IMR-90 (cell line): ENCODE results near the gene HMGB3. TPM values are rescaled to one million over a fixed set of nuclear protein-coding genes. Genes with fewer than 3 reads are reported as not detected.

Source experiments
- ATAC-seq: fragments of 200-7000 bp; cut with Tn5 transposase; 2 replicates; pipeline ENCODE4 v1.9.1; 2020; ENCODE audit warnings: low read depth, mild to moderate bottlenecking, moderate library complexity
- BruUV-seq: library from RNA; stranded (reverse); fragments of 400-500 nt; replicated peaks from 2 replicates; lab custom pipeline; 2021; lab: Mats Ljungman, UMichigan
- CTCF ChIA-PET: fragments of 300-600 bp; formaldehyde crosslinking; extraction: SDS; loops from one replicate; lab custom pipeline; 2021; ENCODE audit warnings: antibody characterized with exemption; lab: Yijun Ruan, JAX
- POLR2A ChIA-PET: fragments of 300-600 bp; sonication (Branson Sonifier 250); formaldehyde crosslinking; loops from one replicate; lab custom pipeline; 2022; ENCODE audit warnings: antibody characterized with exemption; ENCODE audit not compliant: unreplicated experiment; lab: Charles Lee
- DNase-seq: peaks from one replicate; pipeline ENCODE4 v3.0.0; 2013
- H2AFZ ChIP-seq: replicated peaks from 2 replicates; pipeline ENCODE3; 2013; ENCODE audit warnings: low read length, mild to moderate bottlenecking; ENCODE audit not compliant: poor library complexity
- H2AK5ac ChIP-seq: 2 replicates; pipeline ENCODE4 v1.6.1; 2013; ENCODE audit warnings: low read depth, low read length, inconsistent platforms
- H2AK9ac ChIP-seq: replicated peaks from 2 replicates; pipeline ENCODE3; 2013; ENCODE audit warnings: mild to moderate bottlenecking, low read depth, low read length, moderate library complexity; ENCODE audit not compliant: poor library complexity
- H2BK120ac ChIP-seq: 2 replicates; pipeline ENCODE4 v1.6.1; 2013; ENCODE audit warnings: low read depth, low read length, inconsistent platforms
- H2BK15ac ChIP-seq: 3 replicates; pipeline ENCODE4 v1.6.1; 2013; ENCODE audit warnings: low read depth, low read length, inconsistent platforms
- H2BK20ac ChIP-seq: 2 replicates; pipeline ENCODE4 v1.6.1; 2013; ENCODE audit warnings: low read depth, mild to moderate bottlenecking, inconsistent platforms, low read length, moderate library complexity
- H2BK5ac ChIP-seq: 2 replicates; pipeline ENCODE4 v1.6.1; 2013; ENCODE audit warnings: mild to moderate bottlenecking, low read depth, low read length, inconsistent platforms; ENCODE audit not compliant: poor library complexity, severe bottlenecking
- H3K14ac ChIP-seq: replicated peaks from 2 replicates; pipeline ENCODE4 v1.6.1; 2013; ENCODE audit warnings: low read depth, low read length, inconsistent platforms
- H3K18ac ChIP-seq: 2 replicates; pipeline ENCODE4 v1.6.1; 2013; ENCODE audit warnings: low read depth, low read length, control low read depth
- H3K23ac ChIP-seq: 2 replicates; pipeline ENCODE4 v1.6.1; 2013; ENCODE audit warnings: low read depth, low read length, inconsistent platforms
- H3K27ac ChIP-seq: 2 replicates; pipeline ENCODE4 v1.5.1; 2013; ENCODE audit warnings: mild to moderate bottlenecking, control low read depth, low read length; ENCODE audit not compliant: insufficient read depth
- H3K27me3 ChIP-seq: 2 replicates; pipeline ENCODE4 v1.6.1; 2013; ENCODE audit warnings: low read length; ENCODE audit not compliant: control insufficient read depth, insufficient read depth
- H3K36me3 ChIP-seq: 2 replicates; pipeline ENCODE4 v1.6.1; 2013; ENCODE audit warnings: low read length, mixed read lengths; ENCODE audit not compliant: control insufficient read depth, insufficient read depth
- H3K4ac ChIP-seq: 2 replicates; pipeline ENCODE4 v1.6.1; 2013; ENCODE audit warnings: low read depth, low read length, inconsistent platforms
- H3K4me1 ChIP-seq: 2 replicates; pipeline ENCODE4 v1.6.1; 2013; ENCODE audit warnings: low read length, mixed read lengths; ENCODE audit not compliant: control insufficient read depth, insufficient read depth
- H3K4me2 ChIP-seq: 2 replicates; pipeline ENCODE4 v1.6.1; 2013; ENCODE audit warnings: low read depth, mild to moderate bottlenecking, control low read depth, low read length, moderate library complexity
- H3K4me3 ChIP-seq: 2 replicates; pipeline ENCODE4 v1.5.1; 2013; ENCODE audit warnings: low read depth, mild to moderate bottlenecking, control low read depth, low read length, moderate library complexity; ENCODE audit not compliant: insufficient read depth
- H3K56ac ChIP-seq: 2 replicates; pipeline ENCODE4 v1.6.1; 2013; ENCODE audit warnings: low read length, inconsistent platforms; ENCODE audit not compliant: insufficient read depth; ENCODE audit errors: extremely low read depth
- H3K79me1 ChIP-seq, 2 experiments: 2 replicates each; pipeline ENCODE4 v1.6.1; 2013; ENCODE audit warnings: low read length in 2 of 2, inconsistent platforms in 1 of 2, low read depth in 1 of 2
- H3K9ac ChIP-seq: 2 replicates; pipeline ENCODE4 v1.6.1; 2013; ENCODE audit warnings: low read depth, low read length, control low read depth
- H3K9me1 ChIP-seq: 2 replicates; pipeline ENCODE4 v1.6.1; 2013; ENCODE audit warnings: low read length, inconsistent platforms; ENCODE audit not compliant: insufficient read depth
- H3K9me3 ChIP-seq: 2 replicates; pipeline ENCODE4 v1.6.1; 2013; ENCODE audit warnings: low read length; ENCODE audit not compliant: control insufficient read depth, insufficient read depth
- H4K20me1 ChIP-seq: 2 replicates; pipeline ENCODE4 v1.6.1; 2013; ENCODE audit warnings: low read length, inconsistent platforms; ENCODE audit not compliant: insufficient read depth
- H4K5ac ChIP-seq: 2 replicates; pipeline ENCODE4 v1.6.1; 2013; ENCODE audit warnings: mild to moderate bottlenecking, low read depth, low read length, control low read depth
- H4K8ac ChIP-seq, 2 experiments: 2 replicates each; pipeline ENCODE4 v1.6.1; 2013; ENCODE audit warnings: low read depth in 2 of 2, low read length in 2 of 2, control low read depth in 1 of 2, inconsistent platforms in 1 of 2
- H4K91ac ChIP-seq: 2 replicates; pipeline ENCODE4 v1.6.1; 2013; ENCODE audit warnings: low read depth, low read length, inconsistent platforms; ENCODE audit not compliant: insufficient read depth
- BHLHE40 ChIP-seq: fragments of 150-350 bp; IDR thresholded peaks from 2 replicates; pipeline ENCODE4 v1.6.1; 2016; ENCODE audit warnings: mild to moderate bottlenecking, low read depth, low read length
- CEBPB ChIP-seq: IDR thresholded peaks from 2 replicates; pipeline ENCODE4 v1.6.1; 2012; ENCODE audit warnings: low read depth, low read length, improper control_type of control experiment
- CHD1 ChIP-seq: IDR thresholded peaks from 2 replicates; pipeline ENCODE4 v1.6.1; 2012; ENCODE audit warnings: low read depth, low read length, improper control_type of control experiment
- FOS ChIP-seq: fragments of 150-350 bp; IDR thresholded peaks from 2 replicates; pipeline ENCODE4 v1.6.1; 2016; ENCODE audit warnings: low read depth, low read length
- MAFK ChIP-seq: IDR thresholded peaks from 2 replicates; pipeline ENCODE4 v1.6.1; 2012; ENCODE audit warnings: low read depth, low read length, improper control_type of control experiment
- MAZ ChIP-seq: IDR thresholded peaks from 2 replicates; pipeline ENCODE4 v1.6.1; 2012; ENCODE audit warnings: low read depth, mild to moderate bottlenecking, low read length, improper control_type of control experiment, moderate library complexity, borderline replicate concordance
- MXI1 ChIP-seq: IDR thresholded peaks from 2 replicates; pipeline ENCODE4 v1.6.1; 2012; ENCODE audit warnings: low read depth, mild to moderate bottlenecking, low read length, moderate library complexity, borderline replicate concordance
- NFE2L2 ChIP-seq: fragments of 150-350 bp; IDR thresholded peaks from 2 replicates; pipeline ENCODE4 v1.6.1; 2016; ENCODE audit warnings: low read depth, mild to moderate bottlenecking, low read length
- POLR2A ChIP-seq: IDR thresholded peaks from 2 replicates; pipeline ENCODE4 v1.6.1; 2012; ENCODE audit warnings: mild to moderate bottlenecking, low read depth, low read length
- RAD21 ChIP-seq: IDR thresholded peaks from 2 replicates; pipeline ENCODE4 v1.6.1; 2012; ENCODE audit warnings: low read length, improper control_type of control experiment
- RCOR1 ChIP-seq: IDR thresholded peaks from 2 replicates; pipeline ENCODE4 v1.6.1; 2012; ENCODE audit warnings: mild to moderate bottlenecking, low read length, improper control_type of control experiment; ENCODE audit not compliant: insufficient replicate concordance
- RFX5 ChIP-seq: IDR thresholded peaks from 2 replicates; pipeline ENCODE4 v1.8.0; 2012; ENCODE audit warnings: low read depth, mild to moderate bottlenecking, low read length, moderate library complexity
- SMC3 ChIP-seq: fragments of 150-350 bp; IDR thresholded peaks from 2 replicates; pipeline ENCODE4 v1.6.1; 2016; ENCODE audit warnings: low read depth, mild to moderate bottlenecking, antibody characterized with exemption, low read length, moderate library complexity
- WGBS, 2 experiments: methylation state at CpG; one replicate each; pipeline versions ENCODE4 v1.1.5 to v1.1.7; 2013; ENCODE audit warnings: missing lambda C conversion rate in 2 of 2; ENCODE audit not compliant: insufficient read length in 1 of 2; ENCODE audit errors: extremely low coverage in 2 of 2; 5-methylcytosine and 5-hydroxymethylcytosine counted together
- dilution Hi-C: fragments of 300-500 bp; cut with HindIII; formaldehyde crosslinking; loops from one replicate; pipeline ENCODE4 v1.14.3; 2018; ENCODE audit warnings: low sequenced_read_pairs; ENCODE audit not compliant: unreplicated experiment
- in situ Hi-C: fragments of 300-500 bp; cut with MboI; formaldehyde crosslinking; loops from 3 replicates; pipeline ENCODE4 v1.14.3; 2019; ENCODE audit warnings: low sequenced_read_pairs, inconsistent platforms, mixed read lengths
- intact Hi-C: fragments of 100-400 bp; cut with micrococcal nuclease; formaldehyde crosslinking; loops from 2 replicates; pipeline ENCODE4 v1.10.0; 2022
- polyA plus RNA-seq, 3 experiments: library from polyadenylated mRNA; depleted of rRNA; stranded (reverse); fragments of >200 nt; gene quantifications; 2 replicates each; pipeline ENCODE4 v1.2.3, GENCODE V29; 2012; ENCODE audit warnings: low replicate concordance in 1 of 3
- total RNA-seq: library from RNA; depleted of rRNA; stranded (reverse); fragments of >200 nt; gene quantifications from 2 replicates; pipeline ENCODE4 v1.2.3, GENCODE V29; 2012
- TF ChIP-seq, protein P1 (sequence below): fragments of 150-350 bp; IDR thresholded peaks from 2 replicates; pipeline ENCODE4 v1.6.1; 2016; ENCODE audit warnings: low read depth, mild to moderate bottlenecking, low read length, moderate library complexity, borderline replicate concordance
- TF ChIP-seq, protein P2 (sequence below): conservative IDR thresholded peaks from 2 replicates; pipeline ENCODE4 v1.5.1; 2012; ENCODE audit warnings: mild to moderate bottlenecking, low read depth, low read length, improper control_type of control experiment
- TF ChIP-seq, protein P3 (sequence below): fragments of 150-350 bp; IDR thresholded peaks from 2 replicates; pipeline ENCODE4 v1.6.1; 2017; ENCODE audit warnings: mild to moderate bottlenecking, antibody characterized with exemption, low read length, low read depth

Gene HMGB3
- total and polyA plus RNA-seq, 2 of the 4 experiments (the other 2 are of a cell fraction), result 14.7 to 21.3 TPM

- Histone ChIP-seq H2BK15ac (no peak overlapping the region), H2AFZ (no peak overlapping the region), H2AK9ac (no peak overlapping the region), H3K56ac (no peak overlapping the region), H3K9me3 (peaks cover 4% of the 10 kb centered on the region; the same call in 1 of the 2 replicates), H3K9ac (no peak overlapping the region), H3K79me1 (no peaks in the 10 kb centered on the region), H3K18ac (no peak overlapping the region), H4K8ac (no peak overlapping the region), H2AK5ac (no peak overlapping the region), H4K91ac (no peak overlapping the region), H3K27ac (no peak overlapping the region), H3K4me3 (no peak overlapping the region), H3K14ac (no peak overlapping the region), H3K4me1 (no peaks in the 10 kb centered on the region), H3K23ac (no peak overlapping the region), H3K4ac (no peak overlapping the region), H2BK120ac (no peak overlapping the region), H3K4me2 (no peak overlapping the region), H3K27me3 (no peaks in the 10 kb centered on the region), H2BK5ac (no peak overlapping the region), H3K9me1 (no peaks in the 10 kb centered on the region), H4K5ac (no peak overlapping the region), H2BK20ac (no peak overlapping the region), H3K36me3 (no peaks in the 10 kb centered on the region), H4K20me1 (no peaks in the 10 kb centered on the region)
- BruUV-seq, result no TSS peak
- intact Hi-C loops (no loop called here), dilution Hi-C loops (no loop called here), in situ Hi-C loops (no loop called here)
- POLR2A ChIA-PET, result no interaction called here
- no peak for ATAC-seq
- CTCF ChIA-PET, result no interaction called here
- DNase-seq, result no peak
- WGBS, 2 experiments, result no CpG with 5 or more reads among the region's 4 CpGs
- TF ChIP-seq CEBPB, result no peak
- no peak for TF ChIP-seq MAFK
- no peak for TF ChIP-seq RAD21
- no peak for TF ChIP-seq RFX5
- TF ChIP-seq CHD1, result no peak
- TF ChIP-seq FOS, result no peak
- TF ChIP-seq BHLHE40, result no peak
- TF ChIP-seq MAZ, result no peak
- no peak for TF ChIP-seq POLR2A
- TF ChIP-seq, protein P1, sequence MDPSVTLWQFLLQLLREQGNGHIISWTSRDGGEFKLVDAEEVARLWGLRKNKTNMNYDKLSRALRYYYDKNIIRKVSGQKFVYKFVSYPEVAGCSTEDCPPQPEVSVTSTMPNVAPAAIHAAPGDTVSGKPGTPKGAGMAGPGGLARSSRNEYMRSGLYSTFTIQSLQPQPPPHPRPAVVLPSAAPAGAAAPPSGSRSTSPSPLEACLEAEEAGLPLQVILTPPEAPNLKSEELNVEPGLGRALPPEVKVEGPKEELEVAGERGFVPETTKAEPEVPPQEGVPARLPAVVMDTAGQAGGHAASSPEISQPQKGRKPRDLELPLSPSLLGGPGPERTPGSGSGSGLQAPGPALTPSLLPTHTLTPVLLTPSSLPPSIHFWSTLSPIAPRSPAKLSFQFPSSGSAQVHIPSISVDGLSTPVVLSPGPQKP, result no peak
- no peak for TF ChIP-seq NFE2L2
- TF ChIP-seq, protein P2, sequence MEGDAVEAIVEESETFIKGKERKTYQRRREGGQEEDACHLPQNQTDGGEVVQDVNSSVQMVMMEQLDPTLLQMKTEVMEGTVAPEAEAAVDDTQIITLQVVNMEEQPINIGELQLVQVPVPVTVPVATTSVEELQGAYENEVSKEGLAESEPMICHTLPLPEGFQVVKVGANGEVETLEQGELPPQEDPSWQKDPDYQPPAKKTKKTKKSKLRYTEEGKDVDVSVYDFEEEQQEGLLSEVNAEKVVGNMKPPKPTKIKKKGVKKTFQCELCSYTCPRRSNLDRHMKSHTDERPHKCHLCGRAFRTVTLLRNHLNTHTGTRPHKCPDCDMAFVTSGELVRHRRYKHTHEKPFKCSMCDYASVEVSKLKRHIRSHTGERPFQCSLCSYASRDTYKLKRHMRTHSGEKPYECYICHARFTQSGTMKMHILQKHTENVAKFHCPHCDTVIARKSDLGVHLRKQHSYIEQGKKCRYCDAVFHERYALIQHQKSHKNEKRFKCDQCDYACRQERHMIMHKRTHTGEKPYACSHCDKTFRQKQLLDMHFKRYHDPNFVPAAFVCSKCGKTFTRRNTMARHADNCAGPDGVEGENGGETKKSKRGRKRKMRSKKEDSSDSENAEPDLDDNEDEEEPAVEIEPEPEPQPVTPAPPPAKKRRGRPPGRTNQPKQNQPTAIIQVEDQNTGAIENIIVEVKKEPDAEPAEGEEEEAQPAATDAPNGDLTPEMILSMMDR, result no peak
- no peak for TF ChIP-seq RCOR1
- no peak for TF ChIP-seq SMC3
- no peak for TF ChIP-seq MXI1
- TF ChIP-seq, protein P3, sequence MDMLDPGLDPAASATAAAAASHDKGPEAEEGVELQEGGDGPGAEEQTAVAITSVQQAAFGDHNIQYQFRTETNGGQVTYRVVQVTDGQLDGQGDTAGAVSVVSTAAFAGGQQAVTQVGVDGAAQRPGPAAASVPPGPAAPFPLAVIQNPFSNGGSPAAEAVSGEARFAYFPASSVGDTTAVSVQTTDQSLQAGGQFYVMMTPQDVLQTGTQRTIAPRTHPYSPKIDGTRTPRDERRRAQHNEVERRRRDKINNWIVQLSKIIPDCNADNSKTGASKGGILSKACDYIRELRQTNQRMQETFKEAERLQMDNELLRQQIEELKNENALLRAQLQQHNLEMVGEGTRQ, result no peak
Observed at GRCh38 chrX:151015684-151016083, 32.5 kb downstream of the HMGB3 start.
